ENCODE measurements around the gene TBC1D30.

The TBC1D30 gene

GRCh38 chr12:64833928-64834327 lies 9.5 kb downstream of the TBC1D30 start:
- no peaks in the 10 kb centered on the region for H3K79me2 ChIP-seq (ENCODE audit: low read length)
- DNase-seq = no peak

GRCh38 chr12:64835901-64836300 lies 11.5 kb downstream of the TBC1D30 start:
- H3K9me2 ChIP-seq (replicated peaks; ENCODE audit: insufficient read depth, low read length) = no peaks in the 10 kb centered on the region
- DNase-seq = no peak
- no peak overlapping the region for H3K27ac ChIP-seq (ENCODE audit: low read length)
- H3K27me3 ChIP-seq (replicated peaks; ENCODE audit: insufficient read depth, low read length) = no peaks in the 10 kb centered on the region
- no peak overlapping the region for H3K4me3 ChIP-seq (ENCODE audit: low read length)
- H3K36me3 ChIP-seq (replicated peaks; ENCODE audit: insufficient read depth, low read length) = peaks cover 7% of the 10 kb centered on the region; the same call in 1 of the 2 replicates
- no peak for TF ChIP-seq CTCF (IDR thresholded peaks at IDR 0.05; ENCODE audit: low read length)
- TF ChIP-seq EZH2phosphoT487 (IDR thresholded peaks at IDR 0.05; ENCODE audit: low read length) = no peak
- no peak for TF ChIP-seq EZH2 (optimal IDR thresholded peaks at IDR 0.05; ENCODE audit: low read depth, low read length)
- no peak overlapping the region for H3K4me2 ChIP-seq (ENCODE audit: low read depth, low read length)
- H3K79me2 ChIP-seq (ENCODE audit: low read length) = no peaks in the 10 kb centered on the region
- H3K4me1 ChIP-seq (ENCODE audit: low read length) = 0 out of 2 replicates have a peak, but pooled peaks cover under 1% of the 10 kb centered on the region
- no peaks in the 10 kb centered on the region for H3F3A ChIP-seq (ENCODE audit: insufficient read depth, low read length)
- H3K9me3 ChIP-seq (replicated peaks; ENCODE audit: insufficient read depth, low read length) = no peaks in the 10 kb centered on the region
- H2AFZ ChIP-seq (ENCODE audit: low read length) = no peak overlapping the region
- H4K20me1 ChIP-seq (ENCODE audit: insufficient read depth, low read length) = no peaks in the 10 kb centered on the region
- H3K9ac ChIP-seq (ENCODE audit: low read length) = no peak overlapping the region

More at GRCh38 chr12:64833928-64834327, 9.5 kb downstream of the TBC1D30 start:
- Histone ChIP-seq H3K9me3 (replicated peaks; ENCODE audit: insufficient read depth, low read length) (no peaks in the 10 kb centered on the region), H3K4me1 (ENCODE audit: low read length) (0 out of 2 replicates have a peak, but pooled peaks cover 7% of the 10 kb centered on the region), H3K4me3 (ENCODE audit: low read length) (no peak overlapping the region), H2AFZ (ENCODE audit: low read length) (no peak overlapping the region), H4K20me1 (ENCODE audit: insufficient read depth, low read length) (no peaks in the 10 kb centered on the region), H3K9ac (ENCODE audit: low read length) (no peak overlapping the region), H3K4me2 (ENCODE audit: low read depth, low read length) (no peak overlapping the region), H3K9me2 (replicated peaks; ENCODE audit: insufficient read depth, low read length) (no peaks in the 10 kb centered on the region), H3K36me3 (replicated peaks; ENCODE audit: insufficient read depth, low read length) (peaks cover 7% of the 10 kb centered on the region; the same call in 1 of the 2 replicates), H3K27ac (ENCODE audit: low read length) (no peak overlapping the region), H3K27me3 (replicated peaks; ENCODE audit: insufficient read depth, low read length) (no peaks in the 10 kb centered on the region), H3F3A (ENCODE audit: insufficient read depth, low read length) (no peaks in the 10 kb centered on the region)
- TF ChIP-seq EZH2phosphoT487 (IDR thresholded peaks at IDR 0.05; ENCODE audit: low read length) = no peak
- TF ChIP-seq EZH2 (optimal IDR thresholded peaks at IDR 0.05; ENCODE audit: low read depth, low read length) = no peak
- no peak for TF ChIP-seq CTCF (IDR thresholded peaks at IDR 0.05; ENCODE audit: low read length)

- Histone ChIP-seq H3K4me3 (ENCODE audit: low read length) (no peak overlapping the region), H3K9me2 (replicated peaks; ENCODE audit: insufficient read depth, low read length) (no peaks in the 10 kb centered on the region), H3K36me3 (replicated peaks; ENCODE audit: insufficient read depth, low read length) (peaks cover 7% of the 10 kb centered on the region; the same call in 1 of the 2 replicates), H4K20me1 (ENCODE audit: insufficient read depth, low read length) (no peaks in the 10 kb centered on the region), H3K79me2 (ENCODE audit: low read length) (no peaks in the 10 kb centered on the region), H3K4me2 (ENCODE audit: low read depth, low read length) (no peak overlapping the region), H2AFZ (ENCODE audit: low read length) (no peak overlapping the region), H3K4me1 (ENCODE audit: low read length) (no peaks in the 10 kb centered on the region), H3K9ac (ENCODE audit: low read length) (no peak overlapping the region), H3K27ac (ENCODE audit: low read length) (no peak overlapping the region), H3K9me3 (replicated peaks; ENCODE audit: insufficient read depth, low read length) (no peaks in the 10 kb centered on the region), H3F3A (ENCODE audit: insufficient read depth, low read length) (no peaks in the 10 kb centered on the region), H3K27me3 (replicated peaks; ENCODE audit: insufficient read depth, low read length) (no peaks in the 10 kb centered on the region)
- TF ChIP-seq CTCF (IDR thresholded peaks at IDR 0.05; ENCODE audit: low read length) (no peak), EZH2 (optimal IDR thresholded peaks at IDR 0.05; ENCODE audit: low read depth, low read length) (no peak), EZH2phosphoT487 (IDR thresholded peaks at IDR 0.05; ENCODE audit: low read length) (no peak)
- DNase-seq = no peak
Observed at GRCh38 chr12:64836856-64837255, 12.4 kb downstream of the TBC1D30 start.
